SK-N-SH (cell line): ENCODE results near the gene GJD4.

Experiments
- EP300 ChIP-seq, 2 experiments: IDR thresholded peaks; 2 replicates each; pipeline versions ENCODE4 v1.4.0 to v1.6.1; 2012; ENCODE audit warnings: borderline replicate concordance in 1 of 2, low read depth in 1 of 2, low read length in 1 of 2
- MAX ChIP-seq: IDR thresholded peaks from 2 replicates; pipeline ENCODE4 v1.4.0; 2012; ENCODE audit warnings: low read depth
- POLR2AphosphoS5 ChIP-seq: IDR thresholded peaks from 2 replicates; pipeline ENCODE4 v1.6.1; 2012; ENCODE audit warnings: low read depth, low read length

- TF ChIP-seq EP300 (IDR thresholded peaks at IDR 0.05; ENCODE audit: borderline replicate concordance in 1 of 2, low read depth in 1 of 2, low read length in 1 of 2) (no peak), MAX (no peak), POLR2AphosphoS5 (no peak)
These were observed 45.8 kb downstream of the GJD4 start for GRCh38 chr10:35650894-35651293.
